ENCODE measurements around the gene BSG.

DNA sequence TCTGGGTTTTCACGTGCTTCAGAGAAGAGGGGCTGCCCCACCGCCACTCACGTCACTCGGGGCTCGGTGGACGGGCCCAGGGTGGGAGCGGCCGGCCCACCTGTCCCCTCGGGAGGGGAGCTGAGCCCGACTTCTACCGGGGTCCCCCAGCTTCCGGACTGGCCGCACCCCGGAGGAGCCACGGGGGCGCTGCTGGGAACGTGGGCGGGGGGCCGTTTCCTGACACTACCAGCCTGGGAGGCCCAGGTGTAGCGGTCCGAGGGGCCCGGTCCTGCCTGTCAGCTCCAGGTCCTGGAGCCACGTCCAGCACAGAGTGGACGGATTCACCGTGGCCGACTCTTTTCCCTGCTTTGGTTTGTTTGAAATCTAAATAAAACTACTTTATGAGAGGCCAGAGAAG is 30.7 kb upstream of the BSG start:
- TF ChIP-seq, protein P1, sequence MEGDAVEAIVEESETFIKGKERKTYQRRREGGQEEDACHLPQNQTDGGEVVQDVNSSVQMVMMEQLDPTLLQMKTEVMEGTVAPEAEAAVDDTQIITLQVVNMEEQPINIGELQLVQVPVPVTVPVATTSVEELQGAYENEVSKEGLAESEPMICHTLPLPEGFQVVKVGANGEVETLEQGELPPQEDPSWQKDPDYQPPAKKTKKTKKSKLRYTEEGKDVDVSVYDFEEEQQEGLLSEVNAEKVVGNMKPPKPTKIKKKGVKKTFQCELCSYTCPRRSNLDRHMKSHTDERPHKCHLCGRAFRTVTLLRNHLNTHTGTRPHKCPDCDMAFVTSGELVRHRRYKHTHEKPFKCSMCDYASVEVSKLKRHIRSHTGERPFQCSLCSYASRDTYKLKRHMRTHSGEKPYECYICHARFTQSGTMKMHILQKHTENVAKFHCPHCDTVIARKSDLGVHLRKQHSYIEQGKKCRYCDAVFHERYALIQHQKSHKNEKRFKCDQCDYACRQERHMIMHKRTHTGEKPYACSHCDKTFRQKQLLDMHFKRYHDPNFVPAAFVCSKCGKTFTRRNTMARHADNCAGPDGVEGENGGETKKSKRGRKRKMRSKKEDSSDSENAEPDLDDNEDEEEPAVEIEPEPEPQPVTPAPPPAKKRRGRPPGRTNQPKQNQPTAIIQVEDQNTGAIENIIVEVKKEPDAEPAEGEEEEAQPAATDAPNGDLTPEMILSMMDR (IDR thresholded peaks at IDR 0.05), result no peak
- TF ChIP-seq EZH2 (IDR thresholded peaks at IDR 0.05), result no peak
